SK-N-SH treated with all-trans-retinoic acid at 6 μM for 48 hours (cell line): ENCODE data around the gene RGMA.

ENCODE experiments used
- ATAC-seq: fragments of 200-7000 bp; cut with Tn5 transposase; 3 replicates; pipeline ENCODE4 v1.9.1; 2020; ENCODE audit warnings: mild to moderate bottlenecking, moderate library complexity
- BACH2 ChIP-seq: fragments of 250-450 bp; sonication (Bioruptor Pico); IDR thresholded peaks from 2 replicates; pipeline ENCODE4 v1.9.0; 2021; ENCODE audit warnings: mild to moderate bottlenecking, borderline replicate concordance
- CREB5 ChIP-seq: fragments of 250-450 bp; sonication (Bioruptor Pico); IDR thresholded peaks from 2 replicates; pipeline ENCODE4 v1.5.1; 2020; ENCODE audit warnings: low read depth, mild to moderate bottlenecking, moderate library complexity
- CSDC2 ChIP-seq: fragments of 250-450 bp; sonication (Bioruptor Pico); IDR thresholded peaks from 2 replicates; pipeline ENCODE4 v1.5.0; 2020; ENCODE audit warnings: mild to moderate bottlenecking, moderate library complexity
- CSRNP3 ChIP-seq: fragments of 250-450 bp; sonication (Bioruptor Pico); IDR thresholded peaks from 2 replicates; pipeline ENCODE4 v1.5.1; 2021; ENCODE audit warnings: mild to moderate bottlenecking, moderate library complexity
- GLIS3 ChIP-seq: fragments of 250-450 bp; sonication (Bioruptor Pico); IDR thresholded peaks from 2 replicates; pipeline ENCODE4 v1.5.0; 2020; ENCODE audit warnings: mild to moderate bottlenecking, moderate library complexity
- ISL1 ChIP-seq: fragments of 250-450 bp; sonication (Bioruptor Pico); IDR thresholded peaks from 2 replicates; pipeline ENCODE4 v2.1.2; 2022; ENCODE audit warnings: mild to moderate bottlenecking, moderate library complexity
- OSR1 ChIP-seq: fragments of 250-450 bp; sonication (Bioruptor Pico); IDR thresholded peaks from 2 replicates; pipeline ENCODE4 v1.8.0; 2022; ENCODE audit warnings: moderate library complexity, mild to moderate bottlenecking, inconsistent platforms
- PATZ1 ChIP-seq: fragments of 250-450 bp; sonication (Bioruptor Pico); IDR thresholded peaks from 2 replicates; pipeline ENCODE4 v1.8.0; 2020; ENCODE audit warnings: mild to moderate bottlenecking, moderate library complexity, borderline replicate concordance
- RARB ChIP-seq: fragments of 250-450 bp; sonication (Bioruptor Pico); IDR thresholded peaks from 2 replicates; pipeline ENCODE4 v1.8.0; 2021; ENCODE audit warnings: mild to moderate bottlenecking, moderate library complexity
- TCF4 ChIP-seq: fragments of 250-450 bp; sonication (Bioruptor Pico); IDR thresholded peaks from 2 replicates; pipeline ENCODE4 v1.8.0; 2021; ENCODE audit warnings: mild to moderate bottlenecking, moderate library complexity, borderline replicate concordance
- TOX ChIP-seq: fragments of 250-450 bp; sonication (Bioruptor Pico); IDR thresholded peaks from 2 replicates; pipeline ENCODE4 v1.8.0; 2021; ENCODE audit warnings: mild to moderate bottlenecking, moderate library complexity, borderline replicate concordance
- TSHZ2 ChIP-seq: fragments of 250-450 bp; sonication (Bioruptor Pico); IDR thresholded peaks from 2 replicates; pipeline ENCODE4 v1.5.0; 2020; ENCODE audit warnings: mild to moderate bottlenecking, moderate library complexity
- ZC3H10 ChIP-seq: fragments of 250-450 bp; sonication (Bioruptor Pico); IDR thresholded peaks from 2 replicates; pipeline ENCODE4 v1.5.1; 2021; ENCODE audit warnings: mild to moderate bottlenecking, moderate library complexity
- ZFP3 ChIP-seq: fragments of 250-450 bp; sonication (Bioruptor Pico); IDR thresholded peaks from 2 replicates; pipeline ENCODE4 v1.5.0; 2020; ENCODE audit warnings: mild to moderate bottlenecking, moderate library complexity
- ZFP30 ChIP-seq: fragments of 450-650 bp; formaldehyde crosslinking; IDR thresholded peaks from 2 replicates; pipeline ENCODE4 v1.5.0; 2022; ENCODE audit warnings: mild to moderate bottlenecking, moderate library complexity
- ZNF565 ChIP-seq: fragments of 450-650 bp; formaldehyde crosslinking; conservative IDR thresholded peaks from 2 replicates; pipeline ENCODE4 v1.5.0; 2020; ENCODE audit warnings: low read depth, mild to moderate bottlenecking, moderate library complexity
- ZNF70 ChIP-seq: fragments of 450-650 bp; formaldehyde crosslinking; IDR thresholded peaks from 2 replicates; pipeline ENCODE4 v1.5.0; 2020; ENCODE audit warnings: mild to moderate bottlenecking, moderate library complexity
- ZNF8 ChIP-seq: fragments of 450-650 bp; formaldehyde crosslinking; IDR thresholded peaks from 2 replicates; pipeline ENCODE4 v1.5.0; 2020; ENCODE audit warnings: mild to moderate bottlenecking, moderate library complexity
- TF ChIP-seq, protein P1 (sequence below): fragments of 250-450 bp; sonication (Bioruptor Pico); IDR thresholded peaks from 2 replicates; pipeline ENCODE4 v1.8.0; 2021; ENCODE audit warnings: low read depth, mild to moderate bottlenecking, moderate library complexity, borderline replicate concordance

The RGMA gene

GRCh38 chr15:93105485-93105884, 16.5 kb upstream of the RGMA start:
- TF ChIP-seq ZFP30 (CRISPR knock-in tag) (no peak), ZC3H10 (CRISPR knock-in tag) (no peak), GLIS3 (CRISPR knock-in tag) (no peak), ISL1 (no peak), PATZ1 (CRISPR knock-in tag) (no peak), RARB (CRISPR knock-in tag) (no peak)
- TF ChIP-seq, protein P1, sequence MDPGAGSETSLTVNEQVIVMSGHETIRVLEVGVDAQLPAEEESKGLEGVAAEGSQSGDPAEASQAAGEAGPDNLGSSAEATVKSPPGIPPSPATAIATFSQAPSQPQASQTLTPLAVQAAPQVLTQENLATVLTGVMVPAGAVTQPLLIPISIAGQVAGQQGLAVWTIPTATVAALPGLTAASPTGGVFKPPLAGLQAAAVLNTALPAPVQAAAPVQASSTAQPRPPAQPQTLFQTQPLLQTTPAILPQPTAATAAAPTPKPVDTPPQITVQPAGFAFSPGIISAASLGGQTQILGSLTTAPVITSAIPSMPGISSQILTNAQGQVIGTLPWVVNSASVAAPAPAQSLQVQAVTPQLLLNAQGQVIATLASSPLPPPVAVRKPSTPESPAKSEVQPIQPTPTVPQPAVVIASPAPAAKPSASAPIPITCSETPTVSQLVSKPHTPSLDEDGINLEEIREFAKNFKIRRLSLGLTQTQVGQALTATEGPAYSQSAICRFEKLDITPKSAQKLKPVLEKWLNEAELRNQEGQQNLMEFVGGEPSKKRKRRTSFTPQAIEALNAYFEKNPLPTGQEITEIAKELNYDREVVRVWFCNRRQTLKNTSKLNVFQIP (CRISPR knock-in tag) = no peak
- no peak for ATAC-seq

DNA sequence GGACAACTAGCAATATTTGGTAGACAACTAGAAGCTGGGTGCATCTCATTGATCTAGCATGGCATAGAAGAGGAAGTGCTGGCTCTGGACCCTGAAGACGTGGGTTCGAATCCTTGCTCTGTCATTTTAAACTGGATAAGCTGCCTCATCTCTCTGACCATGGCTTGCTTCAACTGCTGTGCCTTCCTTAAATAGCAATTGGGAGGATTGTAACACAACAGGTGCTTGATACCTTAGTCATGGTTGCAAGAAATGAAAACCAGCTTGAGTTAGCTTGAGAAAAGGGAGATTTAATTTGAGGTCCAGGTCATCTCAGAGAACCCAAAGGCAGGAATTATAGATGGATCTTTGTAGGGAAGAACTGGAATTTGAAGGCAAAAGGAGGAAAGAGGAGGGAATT, 14.8 kb upstream of the RGMA start:
- no peak for ATAC-seq
- TF ChIP-seq CSDC2 (CRISPR knock-in tag) (no peak), ZFP30 (CRISPR knock-in tag) (no peak), TCF4 (no peak), PATZ1 (CRISPR knock-in tag) (no peak), RARB (CRISPR knock-in tag) (no peak), TSHZ2 (CRISPR knock-in tag) (no peak), CSRNP3 (no peak), ZNF70 (no peak), TOX (CRISPR knock-in tag) (no peak), GLIS3 (CRISPR knock-in tag) (no peak), BACH2 (no peak), ZNF8 (CRISPR knock-in tag) (no peak), OSR1 (CRISPR knock-in tag) (no peak)
- TF ChIP-seq, protein P1 (CRISPR knock-in tag) = no peak
- TF ChIP-seq, all 23 proteins: peak for 0

DNA sequence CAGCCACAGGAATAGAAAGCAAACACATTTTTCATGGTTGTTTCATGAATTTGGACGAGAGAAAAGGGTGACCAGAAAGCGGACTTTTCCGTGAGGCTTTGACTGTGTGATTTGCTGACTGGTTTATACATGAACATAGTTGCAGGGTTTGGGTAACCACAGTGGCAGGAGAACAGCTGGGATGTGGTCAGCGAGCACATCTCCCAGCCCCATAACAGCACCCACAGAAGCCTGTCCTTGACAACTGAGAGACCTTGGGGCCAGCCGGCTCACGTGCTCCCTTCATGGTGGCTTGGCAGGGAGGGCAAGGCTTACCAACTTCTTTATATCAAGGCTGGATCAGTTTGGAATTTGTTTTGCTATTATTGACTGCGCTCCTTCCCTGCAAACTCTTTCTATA, 13.2 kb upstream of the RGMA start:
- no peak for ATAC-seq
- TF ChIP-seq TOX (CRISPR knock-in tag) = no peak
- no peak for TF ChIP-seq PATZ1 (CRISPR knock-in tag)
- no peak for TF ChIP-seq ZNF565 (CRISPR knock-in tag)
- no peak for TF ChIP-seq TSHZ2 (CRISPR knock-in tag)
- no peak for TF ChIP-seq ZFP3 (CRISPR knock-in tag)
- TF ChIP-seq ISL1 = no peak
- no peak for TF ChIP-seq TCF4
- TF ChIP-seq OSR1 (CRISPR knock-in tag) = no peak
- no peak for TF ChIP-seq CREB5 (CRISPR knock-in tag)
